Measurements from ENCODE around the gene SLC25A21.

GRCh38 chr14:37046815-37047214 lies 125.6 kb downstream of the SLC25A21 start:
- TF ChIP-seq CTCF (IDR thresholded peaks at IDR 0.05) (no peak), SIN3A (IDR thresholded peaks at IDR 0.05; ENCODE audit: borderline replicate concordance, insufficient read depth, low read depth, low read length) (no peak)
